Measurements from ENCODE around the gene DDX53.

DDX53 gene

DNA sequence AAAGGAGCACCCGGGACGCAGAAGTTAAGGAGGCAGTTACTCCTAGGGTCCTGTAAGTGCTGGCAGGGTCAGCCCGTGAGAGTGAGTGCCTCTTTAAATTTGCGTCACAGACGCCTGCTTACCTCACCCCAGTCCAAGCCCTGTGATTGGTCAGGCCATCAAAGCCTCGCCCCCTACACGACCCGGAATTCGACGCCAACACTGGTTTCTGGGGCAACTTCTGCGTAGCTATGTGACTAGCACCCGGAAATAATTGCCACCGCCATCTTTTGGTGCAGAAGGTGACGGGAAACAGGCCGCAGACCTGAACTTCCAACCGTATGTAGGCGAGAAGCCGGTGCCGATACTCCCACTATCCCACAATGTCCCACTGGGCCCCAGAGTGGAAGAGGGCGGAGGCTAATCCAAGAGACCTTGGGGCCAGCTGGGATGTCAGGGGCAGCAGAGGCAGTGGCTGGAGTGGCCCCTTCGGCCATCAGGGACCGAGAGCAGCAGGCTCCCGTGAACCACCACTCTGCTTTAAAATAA lies at the start of gene DDX53:
TSS of gene DDX53 (plus strand) at position 265 of the 528 bp plus-strand sequence. CDS start at position 363, 98 bp downstream.
- no peak for DNase-seq

GRCh38 chrX:22950269-22951266 lies 49.2 kb upstream of the DDX53 start:
- DNase-seq = no peak

- DNase-seq = no peak
These were observed 47.8 kb upstream of the DDX53 start for GRCh38 chrX:22952010-22952409.

DNA sequence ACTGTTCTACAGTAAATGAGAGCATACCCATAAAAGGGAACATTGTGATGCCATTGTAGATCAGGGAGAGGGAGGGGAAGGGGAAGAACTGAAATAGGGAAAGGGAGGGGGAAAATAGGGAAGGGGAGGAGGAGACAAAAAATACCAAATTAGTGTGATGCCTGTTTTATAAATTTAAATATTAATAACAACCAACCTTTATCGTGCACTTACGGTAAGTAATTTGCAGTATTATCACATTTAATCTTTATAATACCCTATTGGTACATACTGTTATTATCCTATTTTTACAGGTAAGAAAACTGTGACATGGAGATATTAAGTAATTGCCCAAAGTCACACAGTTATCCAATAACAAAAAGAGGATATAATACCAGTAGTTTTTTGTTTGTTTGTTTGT lies 41.5 kb upstream of the DDX53 start:
- no peak for DNase-seq

DNA sequence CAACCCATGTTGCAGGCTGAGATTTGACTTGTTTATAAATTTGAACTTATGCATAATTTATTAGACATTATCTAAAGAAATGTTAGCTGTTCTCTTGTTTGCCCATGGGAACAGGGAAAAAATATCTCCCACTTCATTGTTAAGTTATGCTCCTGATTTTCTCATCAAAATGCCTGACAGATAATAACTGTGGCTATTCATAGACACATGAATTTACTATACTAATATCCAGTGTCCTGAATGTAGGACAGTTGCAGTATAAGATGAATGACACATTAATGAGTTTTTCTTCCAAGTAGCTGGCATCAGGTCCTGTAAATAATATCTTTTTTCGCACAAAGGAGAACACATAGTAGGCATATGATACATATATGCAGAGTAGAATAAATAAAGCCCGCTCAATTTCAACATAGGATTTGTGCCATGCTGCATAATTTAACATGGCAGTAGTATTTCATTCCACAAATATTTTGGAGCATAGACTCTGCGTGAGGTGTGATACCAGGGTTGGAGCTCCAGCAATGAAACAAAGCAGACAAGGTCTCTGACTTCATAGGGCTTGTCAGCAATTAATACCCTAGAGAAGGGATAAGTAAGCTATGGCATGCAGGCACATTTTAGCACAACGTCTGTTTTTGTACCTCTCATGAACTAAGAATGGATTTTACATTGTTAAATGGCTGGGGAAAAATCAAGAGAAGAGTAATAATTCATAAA lies 40.4 kb upstream of the DDX53 start:
- no peak for DNase-seq

DNA sequence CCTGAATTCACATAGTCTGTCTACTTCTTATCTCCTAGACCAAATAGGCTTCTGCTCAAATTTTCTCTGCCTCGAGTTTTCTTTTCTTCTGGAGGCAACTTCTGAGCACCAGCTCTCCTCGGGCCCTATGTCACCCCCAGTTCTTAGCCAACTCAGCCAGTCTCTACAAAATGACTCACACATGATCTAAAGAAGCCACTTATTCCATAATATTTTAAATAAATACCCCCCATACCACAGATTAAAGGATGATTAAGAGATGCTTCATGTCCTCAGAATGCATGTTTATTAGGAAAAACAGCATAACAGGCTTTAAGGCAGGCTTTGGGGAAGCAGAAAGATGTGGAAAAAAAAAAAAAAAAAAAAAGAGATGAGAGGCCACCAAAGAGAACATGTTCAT lies 36.6 kb upstream of the DDX53 start:
- DNase-seq = no peak

- DNase-seq = no peak
These were observed 31.3 kb upstream of the DDX53 start for GRCh38 chrX:22968494-22968893.

- no peak for DNase-seq
These were observed 30.3 kb upstream of the DDX53 start for GRCh38 chrX:22969411-22969810.

GRCh38 chrX:22970861-22971260 lies 28.9 kb upstream of the DDX53 start:
- DNase-seq = no peak

- no peak for DNase-seq
These were observed 25.1 kb upstream of the DDX53 start for GRCh38 chrX:22974616-22975015.

GRCh38 chrX:22975786-22976185 lies 24.0 kb upstream of the DDX53 start:
- DNase-seq = no peak

GRCh38 chrX:22985958-22986357 lies 13.8 kb upstream of the DDX53 start:
- no peak for DNase-seq

GRCh38 chrX:22987452-22987851 lies 12.3 kb upstream of the DDX53 start:
- no peak for DNase-seq

GRCh38 chrX:23003116-23003515 lies 3.4 kb downstream of the DDX53 start:
- no peak for DNase-seq

DNA sequence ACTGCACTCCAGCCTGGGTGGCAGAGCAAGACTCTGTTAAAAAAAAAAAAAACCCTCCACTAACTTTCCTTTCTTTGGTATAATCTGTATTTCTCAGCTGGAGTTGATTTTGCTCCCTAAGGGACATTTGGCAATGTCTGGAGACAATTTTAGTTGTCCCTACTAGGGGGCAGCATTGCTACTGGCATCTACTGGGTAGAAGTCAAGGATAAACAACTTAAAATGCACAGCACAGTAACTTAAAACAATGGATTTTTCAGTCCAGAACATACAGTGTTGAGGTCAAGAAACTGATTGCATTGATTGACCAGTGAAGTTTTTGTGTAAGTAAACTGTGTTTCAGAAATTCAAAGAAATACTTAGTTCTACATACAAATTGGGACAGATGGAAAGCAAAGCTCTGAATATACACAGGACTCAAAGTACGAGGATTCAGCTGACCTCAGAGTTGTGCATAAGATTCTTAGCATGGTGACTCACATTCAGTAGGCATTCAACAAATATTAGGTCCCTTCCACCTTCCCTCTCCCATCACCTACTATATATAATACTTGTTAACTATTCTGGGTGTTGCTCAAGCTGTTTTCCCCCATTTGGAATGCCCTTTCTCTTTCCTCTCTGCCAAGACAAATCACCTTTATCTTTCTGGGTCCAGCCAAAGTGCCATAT lies 8.8 kb downstream of the DDX53 start:
- DNase-seq = peak; percentile 21

GRCh38 chrX:23012162-23012561 lies 12.4 kb downstream of the DDX53 start:
- no peak for DNase-seq

DNA sequence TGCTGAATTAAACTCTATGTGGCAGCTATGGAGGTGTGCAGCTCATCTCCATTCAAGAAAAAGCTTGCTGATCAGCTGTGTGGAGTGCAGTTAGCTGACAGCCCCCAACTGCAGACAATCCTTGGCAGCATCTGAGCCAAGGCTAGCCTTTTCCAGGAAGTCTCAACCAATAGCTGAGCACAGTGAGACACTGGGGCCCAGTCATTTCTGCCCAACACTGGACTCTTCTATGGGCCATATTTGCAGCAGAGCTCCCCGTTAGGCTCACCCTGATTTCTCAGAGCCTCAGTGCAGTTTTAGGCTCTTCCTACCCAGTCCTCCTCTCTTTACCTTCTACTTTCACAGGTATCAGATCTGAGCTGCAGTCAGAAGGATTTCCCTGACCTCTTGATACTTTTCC lies 12.9 kb downstream of the DDX53 start:
- DNase-seq = no peak

DNA sequence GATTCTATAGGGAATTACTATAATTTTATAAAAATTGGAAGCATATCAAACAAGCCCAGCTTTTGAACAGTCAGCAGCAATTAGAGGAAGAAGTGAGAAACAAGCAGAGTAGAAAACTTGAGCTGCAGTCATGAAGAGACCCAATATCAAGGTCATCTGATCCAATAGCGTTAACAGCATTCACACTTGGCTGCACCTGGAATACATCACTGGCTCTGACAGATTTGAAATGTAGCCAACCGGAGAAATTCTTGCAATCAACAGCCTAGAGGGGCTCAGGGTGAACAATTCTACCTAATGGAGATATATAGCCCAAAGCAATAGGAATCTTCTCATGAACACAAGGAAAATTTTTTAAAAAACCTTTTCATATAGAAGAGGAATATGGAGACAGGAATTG lies 13.6 kb downstream of the DDX53 start:
- DNase-seq = no peak

GRCh38 chrX:23031600-23031999 lies 31.8 kb downstream of the DDX53 start:
- no peak for DNase-seq

GRCh38 chrX:23035493-23035892 lies 35.7 kb downstream of the DDX53 start:
- no peak for DNase-seq

GRCh38 chrX:23046443-23046842 lies 46.7 kb downstream of the DDX53 start:
- DNase-seq = no peak

DNA sequence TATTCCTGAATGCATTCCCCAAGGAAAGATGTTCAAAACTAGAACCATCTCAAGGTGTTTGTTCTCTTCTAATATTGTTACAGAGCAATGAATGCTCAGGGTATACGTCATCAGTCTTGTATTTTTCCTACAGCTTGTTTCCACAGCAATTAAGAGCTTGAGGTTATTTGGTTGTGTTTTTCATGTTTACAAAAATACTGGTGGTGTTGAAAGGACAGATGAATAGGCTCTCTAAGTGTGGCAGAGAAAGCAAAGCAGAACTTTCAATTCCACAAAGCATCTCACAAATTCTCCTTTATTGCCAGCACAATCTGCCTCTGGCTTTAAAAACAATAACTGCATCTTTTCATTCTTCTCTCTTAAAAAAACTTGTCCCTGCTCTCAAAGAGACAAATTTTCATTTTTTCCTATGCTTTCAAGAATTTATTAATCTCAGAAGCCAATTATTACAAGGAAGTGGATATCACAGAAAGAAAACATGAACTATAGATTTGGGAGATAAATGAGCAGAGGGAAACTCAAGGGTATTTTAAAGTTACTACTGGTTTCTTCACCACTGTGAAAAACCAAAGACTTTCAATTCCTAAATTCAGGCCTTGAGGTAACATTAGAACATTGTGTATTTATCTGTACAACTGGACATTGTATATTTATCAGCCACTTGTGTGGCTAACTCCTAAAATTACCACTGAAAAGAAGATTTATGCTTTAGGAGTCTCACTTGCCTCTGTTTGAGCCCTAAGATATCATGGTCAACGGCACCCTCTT lies 49.2 kb downstream of the DDX53 start:
- DNase-seq = no peak

All from midbrain (tissue), 1 donor.